Neural progenitor cell (in vitro differentiated cells): ENCODE data around the gene DDX47.

Source experiments
- EZH2 ChIP-seq: fragments of 200-600 bp; sonication (generic); IDR thresholded peaks from 2 replicates; pipeline ENCODE4 v1.6.1; 2017; ENCODE audit warnings: antibody characterized with exemption, mild to moderate bottlenecking, moderate library complexity
- EZH2phosphoT487 ChIP-seq: fragments of 200-600 bp; sonication (generic); IDR thresholded peaks from 2 replicates; pipeline ENCODE4 v1.6.1; 2017; ENCODE audit warnings: antibody characterized with exemption
- TF ChIP-seq, protein P1 (sequence below): fragments of 200-600 bp; sonication (generic); IDR thresholded peaks from 2 replicates; pipeline ENCODE4 v1.5.1; 2017; ENCODE audit warnings: antibody characterized with exemption, mild to moderate bottlenecking

DNA sequence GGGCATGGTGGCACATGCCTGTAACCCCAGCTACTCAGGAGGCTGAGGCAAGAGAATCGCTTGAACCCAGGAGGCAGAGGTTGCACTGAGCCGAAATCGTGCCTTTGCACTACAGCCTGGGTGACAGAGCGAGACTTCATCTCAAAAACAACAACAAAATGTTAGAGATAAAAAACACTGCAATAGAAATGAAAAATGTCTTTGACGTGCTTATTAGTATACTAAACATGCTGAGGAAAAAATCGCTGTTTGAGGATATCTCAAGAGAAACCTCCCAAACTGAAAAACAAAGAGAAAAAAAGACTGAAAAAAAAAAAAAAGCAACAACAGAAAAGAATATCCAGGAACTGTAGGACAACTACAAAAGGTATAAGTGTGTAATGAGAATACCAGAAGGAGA lies 42.9 kb upstream of the DDX47 start:
- TF ChIP-seq, protein P1, sequence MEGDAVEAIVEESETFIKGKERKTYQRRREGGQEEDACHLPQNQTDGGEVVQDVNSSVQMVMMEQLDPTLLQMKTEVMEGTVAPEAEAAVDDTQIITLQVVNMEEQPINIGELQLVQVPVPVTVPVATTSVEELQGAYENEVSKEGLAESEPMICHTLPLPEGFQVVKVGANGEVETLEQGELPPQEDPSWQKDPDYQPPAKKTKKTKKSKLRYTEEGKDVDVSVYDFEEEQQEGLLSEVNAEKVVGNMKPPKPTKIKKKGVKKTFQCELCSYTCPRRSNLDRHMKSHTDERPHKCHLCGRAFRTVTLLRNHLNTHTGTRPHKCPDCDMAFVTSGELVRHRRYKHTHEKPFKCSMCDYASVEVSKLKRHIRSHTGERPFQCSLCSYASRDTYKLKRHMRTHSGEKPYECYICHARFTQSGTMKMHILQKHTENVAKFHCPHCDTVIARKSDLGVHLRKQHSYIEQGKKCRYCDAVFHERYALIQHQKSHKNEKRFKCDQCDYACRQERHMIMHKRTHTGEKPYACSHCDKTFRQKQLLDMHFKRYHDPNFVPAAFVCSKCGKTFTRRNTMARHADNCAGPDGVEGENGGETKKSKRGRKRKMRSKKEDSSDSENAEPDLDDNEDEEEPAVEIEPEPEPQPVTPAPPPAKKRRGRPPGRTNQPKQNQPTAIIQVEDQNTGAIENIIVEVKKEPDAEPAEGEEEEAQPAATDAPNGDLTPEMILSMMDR = no peak
- no peak for TF ChIP-seq EZH2
- TF ChIP-seq EZH2phosphoT487 = no peak
